ENCODE results near the gene SRA1. TPM values are rescaled to one million over a fixed set of nuclear protein-coding genes. Genes with fewer than 3 reads are reported as not detected.

Gene SRA1
- total RNA-seq, 4 donors from 2014 or later, result 22.7 to 43.7 (median 35.7) TPM

- WGBS, 2 donors, result 83 to 89% methylated on average over 2 to 3 of the region's 3 CpGs
- TF ChIP-seq CTCF (IDR thresholded peaks at IDR 0.05) (no peak), POLR2A (IDR thresholded peaks at IDR 0.05) (no peak)
- Histone ChIP-seq H3K4me3 (replicated peaks in 1 of 3) (no peak overlapping the region), H3K36me3 (peaks cover 12 to 21% of the 10 kb centered on the region in 2 donors), H3K4me1 (peaks cover 23 to 30% of the 10 kb centered on the region in 2 donors), H3K27ac (peak overlapping the region; percentile 30 to 99 (median 80)), H3K27me3 (no peaks in the 10 kb centered on the region), H3K9me3 (no peaks in the 10 kb centered on the region)
- intact Hi-C loops (cut with DNase I), result loop anchor here (5.0 kb wide), 1 partner anchor 98 kb away; the partner anchor contains the start of genes IK and NDUFA2
- peak; percentile 29 to 34 for DNase-seq
These were observed 7.8 kb downstream of the SRA1 start for GRCh38 chr5:140549237-140550144.

GRCh38 chr5:140548791-140549190 is 8.5 kb downstream of the SRA1 start:
- no peak overlapping the region for H3K4me3 ChIP-seq (replicated peaks in 1 of 3)
- peaks cover 12 to 21% of the 10 kb centered on the region in 2 donors for H3K36me3 ChIP-seq
- intact Hi-C loops (cut with DNase I), result loop anchor here (5.0 kb wide), 1 partner anchor 99 kb away; the partner anchor contains the start of genes IK and NDUFA2
- 85 to 89% methylated on average over 7 of the region's 7 CpGs for WGBS, 2 donors
- no peak for DNase-seq
- peaks cover 23 to 30% of the 10 kb centered on the region in 2 donors for H3K4me1 ChIP-seq
- no peaks in the 10 kb centered on the region for H3K27me3 ChIP-seq
- TF ChIP-seq CTCF (IDR thresholded peaks at IDR 0.05), result no peak
- TF ChIP-seq POLR2A (IDR thresholded peaks at IDR 0.05), result no peak
- H3K9me3 ChIP-seq, result no peaks in the 10 kb centered on the region
- H3K27ac ChIP-seq, result peak overlapping the region; percentile 80 to 99 (median 92)

GRCh38 chr5:140548300-140548688 is 9.0 kb downstream of the SRA1 start:
- TF ChIP-seq CTCF (IDR thresholded peaks at IDR 0.05) (no peak), POLR2A (IDR thresholded peaks at IDR 0.05) (peak in 1 of 2 donors; percentile 6)
- peak overlapping the region in 2 of 3 donors; percentile 0 to 55 for H3K4me3 ChIP-seq (replicated peaks in 1 of 3)
- peak overlapping the region; percentile 80 to 99 (median 92) for H3K27ac ChIP-seq
- no peak for DNase-seq
- WGBS, 2 donors, result 12 to 13% methylated on average over 1 to 5 of the region's 5 CpGs
- H3K36me3 ChIP-seq, result peaks cover 12 to 17% of the 10 kb centered on the region in 2 donors
- no peaks in the 10 kb centered on the region for H3K27me3 ChIP-seq
- H3K4me1 ChIP-seq, result peaks cover 23 to 30% of the 10 kb centered on the region in 2 donors
- intact Hi-C loops (cut with DNase I), result loop anchor here (5.0 kb wide), 1 partner anchor 99 kb away; the partner anchor contains the start of genes IK and NDUFA2
- H3K9me3 ChIP-seq, result no peaks in the 10 kb centered on the region

GRCh38 chr5:140547508-140548299 is 9.6 kb downstream of the SRA1 start, which contains the start of gene EIF4EBP3:
Gene EIF4EBP3 (plus strand): TSS chr5:140547662. CDS start chr5:140547738, 76 bp downstream.
- Histone ChIP-seq H3K27me3 (no peaks in the 10 kb centered on the region), H3K4me1 (peaks cover 23 to 30% of the 10 kb centered on the region in 2 donors), H3K4me3 (replicated peaks in 1 of 3) (peak within 1 kb of the TSS; percentile 0 to 55 (median 18)), H3K9me3 (no peaks in the 10 kb centered on the region), H3K36me3 (peaks cover 12 to 17% of the 10 kb centered on the region in 2 donors), H3K27ac (peak within 1 kb of the TSS; percentile 80 to 99 (median 92))
- DNase-seq, result peak; percentile 98
- TF ChIP-seq POLR2A (IDR thresholded peaks at IDR 0.05), result peak; percentile 86 to 94
- TF ChIP-seq CTCF (IDR thresholded peaks at IDR 0.05), result peak in 5 of 6 experiments; percentile 60 to 87 (median 73)
- intact Hi-C loops (cut with DNase I), result loop anchor here (5.0 kb wide), 1 partner anchor 100 kb away; the partner anchor contains the start of genes IK and NDUFA2
- 1 to 2% methylated on average over 19 to 46 of the region's 52 CpGs for WGBS, 2 donors
